Activated CD4-positive, alpha-beta T cell treated with anti-CD3 and anti-CD28 coated beads, Interleukin-10, Interleukin-2, amounts not matched to agents 100 ng/mL and 50 ng/mL, durations not matched to agents 16 hours and 8 hours (primary cell): ENCODE data around the gene SH2D2A.

Source experiments
- DNase-seq: peaks from one replicate; pipeline ENCODE4 v3.0.0-alpha.2; 2020

SH2D2A gene

DNA sequence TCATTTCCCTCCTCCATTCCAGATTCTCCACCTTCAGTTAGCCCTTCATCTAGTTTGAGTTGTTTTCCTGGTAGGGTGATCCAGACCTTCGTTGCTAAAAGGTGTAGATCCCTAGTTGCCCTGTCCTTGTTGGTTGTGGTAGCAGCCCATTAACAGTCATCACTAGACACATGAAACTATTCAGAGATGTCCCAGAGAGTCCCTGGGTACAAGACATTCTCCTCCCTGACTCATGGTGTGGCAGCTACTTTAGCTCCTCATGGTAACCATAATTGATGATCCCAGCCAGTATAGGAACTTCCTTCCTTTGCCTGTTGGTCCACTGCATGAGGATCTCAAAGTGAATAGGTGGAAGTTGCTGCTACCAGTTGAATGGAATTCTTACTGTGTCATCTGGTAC lies 6.0 kb upstream of the SH2D2A start:
- no peak for DNase-seq

- DNase-seq = peak; percentile 49
Measured at GRCh38 chr1:156821801-156822200, 5.2 kb upstream of the SH2D2A start.

DNA sequence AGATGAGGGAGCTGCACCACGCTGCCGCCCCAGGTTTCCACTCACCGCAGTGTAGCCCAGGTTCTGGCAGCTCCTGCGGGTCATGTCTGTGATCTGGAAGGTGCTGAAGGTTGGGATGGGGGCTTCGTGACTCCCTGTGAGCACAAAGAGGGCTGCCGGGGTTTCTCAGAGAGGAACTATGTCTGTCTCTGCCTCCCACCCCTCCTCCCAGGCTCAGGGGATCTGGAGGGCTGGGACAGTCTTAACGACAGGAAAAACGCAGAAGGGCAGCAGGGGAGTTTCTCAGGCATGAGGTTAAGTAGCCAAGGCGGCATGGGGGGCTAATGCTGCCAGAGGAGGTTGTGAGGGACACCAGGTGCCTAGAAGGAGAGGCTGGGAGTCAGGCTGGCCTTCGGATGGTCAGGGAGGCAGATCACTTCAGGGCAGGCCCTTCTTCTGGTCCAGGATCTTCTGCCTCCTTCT lies 656 bp downstream of the SH2D2A start:
- DNase-seq = no peak

GRCh38 chr1:156815307-156815826 lies 1.3 kb downstream of the SH2D2A start:
- DNase-seq = peak; percentile 30

- DNase-seq = peak; percentile 71
Measured at GRCh38 chr1:156814571-156815260, 1.9 kb downstream of the SH2D2A start.

DNA sequence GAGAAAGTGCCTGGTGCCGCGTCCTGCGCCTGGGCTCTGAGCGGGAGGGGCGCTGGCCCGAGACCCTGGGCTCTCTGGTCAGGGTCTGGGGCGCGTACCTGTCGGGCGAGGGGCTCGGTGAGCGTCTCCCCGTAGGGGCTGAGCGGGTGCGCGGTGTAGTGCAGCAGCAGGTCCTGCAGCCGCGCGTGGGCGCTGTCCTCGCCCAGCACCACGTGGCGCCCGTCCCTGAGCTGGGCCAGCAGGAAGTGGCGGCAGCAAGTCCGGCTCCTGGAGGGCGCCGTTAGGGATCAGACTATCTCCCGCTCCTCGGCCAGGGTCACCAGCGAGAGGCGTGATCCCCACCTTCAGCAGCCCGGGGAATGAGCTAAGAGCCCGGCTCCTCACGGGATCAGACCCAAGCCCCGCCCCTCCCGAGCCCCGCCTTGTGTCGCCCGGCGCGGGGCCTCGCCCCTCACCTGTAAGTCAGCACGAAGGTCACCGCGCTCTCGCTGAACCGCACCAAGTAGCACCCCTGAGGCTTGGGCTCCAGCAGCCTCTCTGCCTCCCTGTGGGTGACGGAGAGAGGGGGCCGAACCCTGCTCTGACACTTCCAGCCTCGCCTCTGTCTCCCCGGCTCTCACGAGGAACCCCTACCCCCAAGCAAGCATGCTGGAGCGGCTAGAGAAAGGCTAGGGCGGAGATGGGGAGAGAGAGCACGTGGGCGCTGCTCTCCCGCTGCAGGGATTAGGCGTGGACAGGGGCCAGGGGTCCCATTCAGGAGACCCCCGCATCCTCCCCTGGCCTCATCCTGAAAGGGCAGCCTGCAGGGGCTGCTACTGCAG lies 2.7 kb downstream of the SH2D2A start:
- peak; percentile 83 for DNase-seq

DNA sequence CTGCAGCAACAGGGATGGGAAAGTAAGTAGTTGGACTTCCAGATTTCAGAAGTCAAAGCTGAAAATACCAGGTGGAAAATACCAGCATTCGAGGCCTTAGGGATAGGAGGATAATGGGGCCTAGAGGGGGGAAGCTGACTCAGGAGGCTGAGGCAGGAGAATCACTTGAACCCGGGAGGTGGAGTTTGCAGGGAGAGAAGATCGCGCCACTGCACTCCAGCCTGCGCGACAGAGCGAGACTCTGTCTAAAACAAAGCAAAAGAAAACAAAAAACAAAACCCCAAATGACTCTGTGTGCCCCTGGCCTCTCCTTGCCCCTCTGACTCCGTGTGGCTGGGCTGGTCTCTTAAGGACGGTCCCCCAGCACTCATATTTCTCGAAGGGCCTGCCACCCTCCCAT lies 3.4 kb downstream of the SH2D2A start:
- no peak for DNase-seq

DNA sequence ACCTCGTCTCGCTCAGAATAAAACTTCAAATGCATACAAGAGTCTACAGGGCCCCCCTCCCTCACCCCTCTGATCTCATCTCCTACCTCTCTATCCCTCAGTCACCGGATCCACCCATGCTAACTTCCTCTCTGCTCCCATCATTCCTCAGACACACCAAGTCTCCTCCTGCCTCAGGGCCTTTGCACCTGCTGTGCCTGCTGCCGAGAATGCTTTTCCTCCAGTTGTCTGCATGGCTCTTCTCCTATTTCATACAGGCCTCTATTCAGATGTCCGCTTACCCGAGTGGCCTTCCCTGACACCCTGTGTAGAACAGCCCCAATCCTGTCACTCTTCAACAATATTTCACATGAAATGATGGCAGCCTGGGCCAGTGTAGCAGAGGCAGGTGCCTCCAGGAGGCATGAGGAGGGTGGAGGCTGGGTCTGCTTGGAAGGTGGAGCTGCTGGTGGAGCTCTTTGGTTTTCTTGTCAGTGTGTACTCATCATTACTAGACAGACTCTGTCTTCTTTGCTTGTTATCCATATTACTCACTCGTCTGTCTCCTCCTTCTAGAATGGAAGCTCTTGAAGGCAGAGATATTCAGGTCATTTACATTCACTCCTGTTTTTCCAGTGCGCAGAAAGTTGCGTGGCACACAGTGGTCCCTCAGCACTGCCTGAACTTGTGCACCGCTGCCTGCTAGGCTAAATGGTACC lies 4.2 kb downstream of the SH2D2A start:
- no peak for DNase-seq

GRCh38 chr1:156811168-156811567 lies 5.5 kb downstream of the SH2D2A start:
- no peak for DNase-seq

- DNase-seq = no peak
Measured at GRCh38 chr1:156809711-156810366, 6.8 kb downstream of the SH2D2A start.

DNA sequence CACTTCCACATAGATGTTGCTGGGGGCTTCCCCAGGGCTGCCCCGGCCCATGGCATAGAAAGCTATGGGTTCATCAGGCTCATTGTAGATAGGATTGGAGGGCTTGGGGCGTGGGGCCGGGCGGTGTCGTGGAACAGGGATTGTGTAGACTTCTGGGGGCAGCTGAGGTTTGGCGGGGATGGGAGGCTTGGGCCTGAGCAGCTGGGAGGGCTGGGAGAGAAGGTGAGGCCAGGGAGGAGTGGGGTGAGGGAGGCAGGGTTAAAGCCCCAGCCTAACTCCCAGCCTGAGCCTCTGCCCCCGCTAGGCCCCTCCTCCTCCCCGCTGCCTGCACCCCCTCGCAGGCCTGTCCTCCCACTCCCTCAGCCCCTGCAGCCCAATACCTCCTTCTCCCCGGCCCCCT lies 7.4 kb downstream of the SH2D2A start:
- DNase-seq = no peak

GRCh38 chr1:156808186-156809030 lies 8.2 kb downstream of the SH2D2A start:
- DNase-seq = no peak

- peak; percentile 81 for DNase-seq
Measured at GRCh38 chr1:156807627-156808026, 9.0 kb downstream of the SH2D2A start.

- no peak for DNase-seq
Measured at GRCh38 chr1:156806512-156807440, 9.9 kb downstream of the SH2D2A start.

GRCh38 chr1:156805766-156806511 lies 10.7 kb downstream of the SH2D2A start:
- DNase-seq = no peak

DNA sequence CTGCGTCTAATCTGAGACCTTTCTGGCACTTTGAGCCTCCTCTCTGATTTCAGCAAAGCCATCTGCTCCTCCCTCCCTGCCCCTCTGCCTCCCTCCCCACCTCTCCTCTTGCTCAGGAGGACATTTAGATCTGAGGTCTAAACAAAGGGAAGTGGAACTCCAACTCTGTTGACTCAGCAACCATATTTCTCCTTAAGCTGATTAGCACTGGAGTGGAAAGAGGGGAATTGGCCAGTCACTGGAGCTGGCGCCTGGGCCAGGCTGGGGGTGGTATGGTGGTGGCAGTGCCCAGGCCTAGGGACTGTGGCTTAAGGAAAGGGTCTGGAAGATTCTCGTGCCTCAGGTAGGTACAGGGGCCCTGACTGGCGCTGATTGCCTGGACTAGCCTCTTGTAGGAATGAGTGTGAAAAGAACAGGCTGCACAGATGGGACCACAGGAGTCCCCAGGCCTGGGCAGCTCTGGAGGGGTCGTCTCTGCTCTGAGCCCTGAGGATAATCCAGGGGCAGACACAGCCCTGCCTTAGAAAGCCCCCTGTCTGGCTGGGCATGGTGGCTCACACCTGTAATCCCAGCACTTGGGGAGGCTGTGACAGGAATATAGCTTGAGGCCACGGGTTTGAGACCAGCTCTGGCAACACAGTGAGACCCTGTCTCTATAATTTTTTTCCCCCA lies 11.9 kb downstream of the SH2D2A start:
- DNase-seq = no peak

GRCh38 chr1:156804026-156804425 lies 12.6 kb downstream of the SH2D2A start:
- no peak for DNase-seq

GRCh38 chr1:156803086-156803851 lies 13.4 kb downstream of the SH2D2A start:
- no peak for DNase-seq
